ENCODE results near the gene DEFB127.
"Not testable (repeated sequence)": the region's sequence is repeated elsewhere in the genome, so short reads cannot be mapped to it uniquely, and the experiment has no call there.

DEFB127 gene, protein sequence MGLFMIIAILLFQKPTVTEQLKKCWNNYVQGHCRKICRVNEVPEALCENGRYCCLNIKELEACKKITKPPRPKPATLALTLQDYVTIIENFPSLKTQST

DNA sequence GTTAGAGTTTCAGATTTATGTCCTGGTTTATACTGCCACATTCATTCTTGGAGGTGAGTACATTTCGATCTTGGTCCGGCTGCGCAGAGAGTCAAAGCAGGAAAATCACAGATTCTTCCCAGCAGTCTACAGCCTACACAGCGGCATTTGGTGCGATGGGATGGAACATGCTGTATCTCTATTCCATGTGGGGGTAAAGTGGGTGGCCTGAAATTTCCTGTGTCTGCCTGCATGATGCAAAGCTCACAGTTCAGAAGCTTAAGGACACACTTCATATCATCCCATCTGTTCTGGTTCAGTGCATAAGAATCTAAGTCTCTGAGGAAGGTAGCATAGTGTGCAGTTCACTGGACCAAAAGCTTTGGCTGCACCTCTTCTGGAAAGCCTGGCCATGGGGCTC is at the start of gene DEFB127:
DEFB127 (plus strand) TSS at position 301 of the 400 bp plus-strand sequence; CDS start at position 392, 91 bp downstream.
- no peak for DNase-seq (ENCODE audit: low read depth in 1 of 2, low spot score in 1 of 2)

DNA sequence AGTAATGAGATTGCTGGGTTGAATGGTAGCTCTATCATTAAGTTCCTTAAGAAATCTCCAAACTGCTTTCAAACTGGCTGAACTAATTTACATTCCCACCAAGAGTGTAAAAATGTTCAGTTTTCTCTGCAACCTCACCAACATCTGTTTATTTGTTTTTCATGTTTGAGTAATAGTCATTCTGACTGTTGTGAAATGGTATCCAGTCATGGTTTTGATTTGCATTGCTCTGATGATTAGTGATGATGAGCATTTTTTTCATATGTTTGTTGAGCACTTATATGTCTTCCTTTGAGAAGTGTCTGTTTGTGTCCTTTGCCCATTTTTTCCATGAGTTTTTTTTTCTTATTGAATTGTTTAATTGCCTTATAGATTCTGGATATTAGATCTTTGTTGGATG is 44.9 kb upstream of the DEFB127 start:
- no peak for DNase-seq (ENCODE audit: low read depth in 1 of 2, low spot score in 1 of 2)

DNA sequence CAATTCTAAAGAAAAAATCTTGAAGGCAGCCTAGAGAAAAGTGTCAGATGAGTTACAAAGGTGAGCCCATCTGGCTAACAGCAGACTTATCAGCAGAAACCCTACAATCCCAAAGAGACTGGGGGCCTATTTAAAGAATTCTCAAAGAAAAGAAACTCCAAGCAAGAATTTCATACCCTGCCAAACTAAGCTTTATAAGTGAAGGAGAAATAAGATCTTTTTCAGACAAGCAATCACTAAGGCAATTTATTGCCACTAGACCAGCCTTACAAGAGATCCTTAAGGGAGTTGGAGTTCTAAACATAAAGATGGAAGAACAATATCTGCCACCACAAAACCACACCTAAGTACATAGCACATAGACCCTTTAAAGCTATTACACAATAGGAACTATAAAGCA is 39.7 kb upstream of the DEFB127 start:
- DNase-seq (ENCODE audit: low read depth in 1 of 2, low spot score in 1 of 2), result no peak

DNA sequence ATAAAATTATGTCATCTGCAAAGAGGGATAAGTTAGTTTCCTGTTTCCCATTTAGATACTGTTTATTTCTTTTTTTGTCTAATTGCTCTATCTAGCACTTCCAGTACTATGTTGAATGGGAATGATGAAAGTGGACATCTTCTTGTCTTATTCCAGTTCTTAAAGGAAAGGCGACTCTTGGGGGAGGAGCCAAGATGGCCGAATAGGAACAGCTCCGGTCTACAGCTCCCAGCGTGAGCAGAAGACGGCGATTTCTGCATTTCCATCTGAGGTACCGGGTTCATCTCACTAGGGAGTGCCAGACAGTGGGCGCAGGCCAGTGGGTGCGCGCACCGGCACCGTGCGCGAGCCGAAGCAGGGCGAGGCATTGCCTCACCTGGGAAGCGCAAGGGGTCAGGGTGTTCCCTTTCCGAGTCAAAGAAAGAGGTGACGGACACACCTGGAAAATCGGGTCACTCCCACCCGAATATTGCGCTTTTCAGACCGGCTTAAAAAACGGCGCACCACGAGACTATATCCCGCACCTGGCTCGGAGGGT is 27.4 kb upstream of the DEFB127 start:
- DNase-seq (ENCODE audit: low read depth in 1 of 2, low spot score in 1 of 2), result not testable (repeated sequence)

DNA sequence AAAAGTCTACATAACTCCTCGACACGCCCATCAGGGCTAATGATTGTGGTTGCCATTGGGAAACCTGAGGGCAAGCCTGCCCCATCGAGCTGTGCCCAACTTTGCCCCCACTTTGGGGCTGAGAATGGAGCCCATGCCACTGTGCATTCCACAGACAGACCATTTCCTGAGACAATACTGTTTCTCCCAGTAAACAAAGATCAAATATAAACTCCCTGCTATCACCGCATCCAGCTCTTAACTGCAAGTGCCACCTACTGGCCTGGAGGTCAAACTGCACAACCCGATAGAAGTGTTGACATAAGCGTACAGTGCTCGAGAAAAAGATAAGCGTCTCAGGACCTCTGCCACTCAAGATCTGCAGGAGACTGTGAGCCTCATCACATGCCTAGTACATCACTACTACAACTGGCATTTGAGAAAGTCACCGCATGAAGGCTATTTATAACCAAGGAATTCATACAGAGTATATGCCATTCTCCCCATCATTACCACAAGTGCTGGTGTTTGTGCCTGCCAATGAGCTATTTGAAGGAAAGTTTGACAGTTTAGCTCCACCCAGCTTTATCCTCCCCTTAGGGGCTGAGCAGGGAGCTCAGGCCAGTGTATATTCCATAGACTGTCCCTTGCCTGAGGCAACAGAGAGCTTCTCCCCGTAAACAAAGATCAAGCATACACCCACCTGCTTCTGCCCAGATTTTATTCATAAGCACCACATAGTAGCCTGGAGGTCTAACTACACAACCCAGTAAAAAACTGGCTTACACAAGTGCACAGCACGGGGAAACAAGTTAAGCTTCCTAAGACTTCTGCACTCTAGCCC is 19.4 kb upstream of the DEFB127 start:
- DNase-seq (ENCODE audit: low read depth in 1 of 2, low spot score in 1 of 2), result no peak

DNA sequence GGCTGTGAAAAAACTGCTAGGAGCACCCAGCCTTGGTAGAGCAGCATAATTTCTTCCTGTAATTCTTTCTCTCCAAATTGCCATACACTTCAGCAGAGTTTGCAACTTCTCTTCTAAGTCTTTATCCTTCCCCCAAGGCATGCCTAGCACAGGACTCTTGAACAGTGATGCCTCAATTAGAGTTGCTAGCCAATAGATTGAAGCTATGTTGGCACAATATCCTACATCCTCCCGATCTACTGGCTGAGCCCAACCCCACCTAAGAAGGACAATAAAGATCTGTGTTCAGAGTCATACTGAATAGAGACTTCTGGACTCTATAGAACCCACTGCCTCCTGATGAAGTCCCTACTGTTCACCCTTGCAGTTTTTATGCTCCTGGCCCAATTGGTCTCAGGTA is 15.0 kb upstream of the DEFB127 start, which contains the start of gene DEFB126:
DEFB126 (plus strand) TSS at position 301 of the 400 bp plus-strand sequence; CDS start at position 340, 39 bp downstream.
- no peak for DNase-seq (ENCODE audit: low read depth in 1 of 2, low spot score in 1 of 2)

DNA sequence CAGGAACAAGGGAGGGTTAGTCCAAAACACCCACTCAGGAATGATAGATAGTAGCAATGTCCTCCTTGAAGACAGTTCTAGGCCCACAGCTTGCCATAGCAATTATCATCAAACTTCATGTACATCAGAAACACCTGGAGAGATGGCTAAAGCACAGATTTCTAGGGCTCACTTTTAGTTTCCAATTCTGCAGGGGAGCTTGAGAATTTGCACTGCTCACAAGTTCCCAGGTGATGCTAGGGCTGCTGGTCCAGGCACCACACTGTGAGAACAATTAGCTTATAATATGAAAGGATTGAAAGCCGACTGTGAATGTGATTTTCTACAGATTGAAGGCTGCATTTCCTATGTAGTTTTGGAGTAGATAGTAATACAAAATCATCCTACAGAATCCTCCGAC is 11.4 kb upstream of the DEFB127 start:
- DNase-seq (ENCODE audit: low read depth in 1 of 2, low spot score in 1 of 2), result no peak

DNA sequence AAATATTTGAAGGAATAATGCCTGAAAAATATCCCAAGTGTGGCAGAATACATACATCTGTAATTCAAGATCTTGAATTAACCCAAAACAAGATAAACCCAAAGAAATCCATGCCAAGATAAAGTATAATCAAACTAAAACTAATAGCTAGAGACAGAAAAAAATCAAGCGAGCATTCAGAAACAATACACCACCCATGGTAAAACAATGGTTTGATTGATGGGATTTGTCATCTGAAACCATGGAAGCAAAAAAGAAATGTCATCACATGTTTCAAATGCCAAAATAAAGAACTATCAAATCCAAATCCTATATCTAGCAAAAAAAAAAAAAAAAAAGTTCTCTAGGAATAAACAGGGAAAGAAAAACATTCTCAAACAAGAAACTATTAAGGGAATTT is 5.1 kb upstream of the DEFB127 start:
- no peak for DNase-seq (ENCODE audit: low read depth in 1 of 2, low spot score in 1 of 2)

DNA sequence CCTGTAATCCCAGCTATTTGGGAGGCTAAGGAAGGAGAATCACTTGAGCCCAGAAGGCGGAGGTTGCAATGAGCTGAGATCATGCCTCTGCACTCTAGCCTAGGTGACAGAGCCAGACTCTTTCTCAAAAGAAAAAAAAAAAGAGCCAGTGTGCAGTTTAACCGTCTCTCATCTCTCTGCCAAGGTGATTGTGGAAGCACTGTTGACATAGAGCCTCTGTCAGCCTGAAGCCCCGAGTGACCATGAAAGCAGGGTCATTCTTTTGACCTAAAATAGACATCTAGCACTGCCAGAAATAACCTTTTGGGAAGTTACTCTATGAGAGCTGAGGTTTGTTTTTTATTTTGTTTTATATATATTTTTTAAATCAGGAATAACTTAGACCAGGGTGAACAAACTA is 7.4 kb downstream of the DEFB127 start:
- no peak for DNase-seq (ENCODE audit: low read depth in 1 of 2, low spot score in 1 of 2)

DNA sequence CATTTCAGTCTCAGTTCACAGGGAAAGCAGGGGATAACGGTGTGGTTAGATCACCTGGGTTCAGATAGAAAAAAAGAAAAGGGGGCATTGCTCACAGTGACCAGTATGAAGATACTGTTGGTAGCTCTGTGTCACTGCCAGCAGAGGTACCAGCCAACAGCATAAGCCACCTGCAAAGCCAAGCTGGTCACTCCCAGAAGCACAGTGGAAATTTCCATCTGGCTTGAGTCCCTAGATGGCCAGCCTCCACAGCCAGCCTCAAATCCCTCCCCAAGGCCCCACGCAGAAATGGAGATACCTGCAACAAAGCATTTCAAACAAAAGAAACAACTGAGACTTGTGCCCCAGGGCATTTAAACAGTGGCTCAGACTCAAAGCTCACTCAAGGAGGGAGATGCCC is 11.6 kb downstream of the DEFB127 start:
- DNase-seq (ENCODE audit: low read depth in 1 of 2, low spot score in 1 of 2), result no peak

DNA sequence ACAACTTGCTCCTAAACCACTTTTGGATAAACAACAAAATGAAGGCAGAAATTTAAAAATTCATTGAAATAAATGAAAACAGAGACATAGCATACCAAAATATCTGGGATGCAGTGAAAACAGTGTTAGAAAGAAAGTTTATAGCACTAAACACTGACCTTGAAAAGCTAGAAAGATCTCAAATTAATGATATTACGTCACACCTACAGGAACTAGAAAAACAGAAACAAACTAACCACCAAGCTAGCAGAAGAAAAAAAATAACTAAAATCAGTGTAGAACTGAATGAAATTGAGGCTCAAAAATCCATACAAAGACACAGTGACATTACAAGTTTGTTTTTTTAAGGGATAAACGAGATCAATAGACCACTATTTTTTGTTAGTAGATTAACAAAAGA is 27.0 kb downstream of the DEFB127 start:
- DNase-seq (ENCODE audit: low read depth in 1 of 2, low spot score in 1 of 2), result no peak

DNA sequence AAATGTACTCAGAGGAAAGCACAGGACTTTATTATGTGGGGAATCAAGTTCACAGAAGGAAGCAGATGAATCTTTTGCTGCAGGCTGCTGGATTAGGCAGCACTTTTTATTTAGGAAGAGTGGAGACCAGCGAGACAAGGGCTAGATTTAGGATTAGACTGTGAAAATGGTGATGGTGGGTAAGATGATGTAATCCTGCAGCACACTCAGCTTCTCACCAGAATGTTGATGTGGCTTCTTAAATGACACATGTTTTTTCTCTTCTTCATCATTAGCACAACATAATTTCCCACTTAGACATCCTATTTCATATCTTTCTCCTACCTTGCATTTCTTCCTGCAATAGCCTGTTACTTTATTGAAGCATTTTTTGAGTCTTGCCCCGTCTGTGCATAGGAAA is 30.5 kb downstream of the DEFB127 start:
- DNase-seq (ENCODE audit: low read depth in 1 of 2, low spot score in 1 of 2), result no peak

DNA sequence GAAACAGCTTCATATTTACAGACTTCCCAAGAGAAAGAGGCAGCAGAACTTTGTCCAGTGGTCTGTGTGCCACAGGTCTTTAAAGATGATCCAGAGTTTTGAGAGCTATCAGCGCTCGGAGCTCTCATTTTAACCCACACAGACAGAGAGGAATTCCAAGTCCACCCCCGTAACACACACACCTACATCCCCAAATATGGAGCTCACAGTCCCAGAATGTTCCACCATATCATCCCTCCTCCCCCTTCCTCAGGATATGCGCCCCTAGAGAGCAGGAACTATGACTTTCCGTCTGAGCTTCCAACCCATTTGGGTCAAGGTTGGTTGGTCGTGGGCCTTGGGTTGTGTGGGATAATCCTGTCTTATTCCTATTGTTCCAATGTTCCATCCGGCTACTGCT is 32.4 kb downstream of the DEFB127 start, which contains the start of gene DEFB128:
DEFB128 (minus strand) TSS at position 101 of the 400 bp plus-strand sequence; CDS start at position 13, 88 bp downstream.
- DNase-seq (ENCODE audit: low read depth in 1 of 2, low spot score in 1 of 2), result no peak

DNA sequence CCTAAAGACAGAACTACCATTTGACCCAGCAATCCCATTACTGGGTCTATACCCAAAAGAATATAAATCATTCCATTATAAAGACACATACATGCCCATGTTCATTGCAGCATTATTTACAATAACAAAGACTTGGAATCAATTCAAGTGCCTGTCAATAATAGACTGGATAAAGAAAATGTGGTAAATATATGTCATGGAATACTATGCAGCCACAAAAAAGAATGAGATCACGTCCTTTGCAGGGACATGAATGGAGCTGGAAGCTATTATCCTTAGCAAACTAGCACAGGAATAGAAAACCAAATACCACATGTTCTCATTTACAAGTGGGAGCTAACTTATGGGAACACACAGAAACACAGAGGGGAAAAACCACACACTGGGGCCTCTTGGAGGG is 41.0 kb downstream of the DEFB127 start:
- DNase-seq (ENCODE audit: low read depth in 1 of 2, low spot score in 1 of 2), result no peak

DNA sequence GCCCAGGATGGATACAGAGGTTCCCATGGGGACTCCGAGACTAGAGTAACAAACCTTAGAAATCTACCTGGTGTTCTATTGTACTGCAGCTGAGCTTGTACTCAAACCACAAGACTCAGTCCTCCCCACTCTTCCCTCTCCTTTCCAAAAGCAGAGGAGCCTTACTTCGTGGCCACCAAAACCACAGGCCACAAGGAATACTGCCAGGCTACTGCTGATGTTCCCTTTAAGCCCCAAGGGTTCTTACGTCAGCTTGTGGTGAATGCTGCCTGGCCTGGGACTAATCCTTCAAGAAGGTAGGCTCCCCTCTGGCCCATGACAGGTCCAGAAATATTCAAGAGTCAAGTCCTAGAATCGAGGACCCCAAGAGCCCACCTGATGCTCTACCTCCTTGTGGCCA is 42.7 kb downstream of the DEFB127 start:
- no peak for DNase-seq (ENCODE audit: low read depth in 1 of 2, low spot score in 1 of 2)

DNA sequence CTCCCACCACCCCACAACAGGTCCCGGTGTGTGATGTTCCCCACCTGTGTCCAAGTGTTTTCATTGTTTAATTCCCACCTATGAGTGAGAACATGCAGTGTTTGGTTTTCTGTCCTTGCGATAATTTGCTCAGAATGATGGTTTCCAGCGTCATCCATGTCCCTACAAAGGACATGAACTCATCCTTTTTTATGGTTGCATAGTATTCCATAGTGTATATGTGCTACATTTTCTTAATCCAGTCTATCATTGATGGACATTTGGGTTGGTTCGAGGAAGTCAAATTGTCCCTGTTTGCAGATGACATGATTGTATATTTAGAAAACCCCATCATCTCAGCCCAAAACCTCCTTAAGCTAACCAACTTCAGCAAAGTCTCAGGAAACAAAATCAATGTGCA is 46.4 kb downstream of the DEFB127 start:
- not testable (repeated sequence) for DNase-seq (ENCODE audit: low read depth in 1 of 2, low spot score in 1 of 2)
